WTC11 (cell line): ENCODE data around the gene SAPCD2. TPM values are rescaled to one million over a fixed set of nuclear protein-coding genes. Genes with fewer than 3 reads are reported as not detected.
"Not testable (repeated sequence)": the region's sequence is repeated elsewhere in the genome, so short reads cannot be mapped to it uniquely, and the experiment has no call there.

Experiments
- ATAC-seq: fragments of 200-7000 bp; cut with Tn5 transposase; 2 replicates; pipeline ENCODE4 v1.10.0; 2021; ENCODE audit warnings: mild to moderate bottlenecking, moderate library complexity
- CTCF ChIA-PET: fragments of 300-600 bp; sonication (Branson Sonifier 250); formaldehyde crosslinking; loops from one replicate; lab custom pipeline; 2021; ENCODE audit warnings: antibody characterized with exemption; lab: Charles Lee
- POLR2A ChIA-PET: fragments of 350-600 bp; sonication (Branson Sonifier 250); formaldehyde crosslinking; loops from one replicate; lab custom pipeline; 2021; ENCODE audit warnings: antibody characterized with exemption; lab: Charles Lee
- DNase-seq: peaks from one replicate; pipeline ENCODE4 v3.0.0; 2021; ENCODE audit warnings: low spot score
- H3K27ac Mint-ChIP-seq: 2 replicates; pipeline ENCODE4 v1.8.0; 2021; ENCODE audit warnings: mixed read lengths
- H3K27me3 Mint-ChIP-seq: 2 replicates; pipeline ENCODE4 v1.8.0; 2021; ENCODE audit warnings: low read depth, mild to moderate bottlenecking, moderate library complexity, mixed read lengths
- H3K36me3 Mint-ChIP-seq: 2 replicates; pipeline ENCODE4 v1.8.0; 2021; ENCODE audit warnings: mixed read lengths
- H3K4me1 Mint-ChIP-seq: 2 replicates; pipeline ENCODE4 v1.8.0; 2022; ENCODE audit warnings: mixed read lengths
- H3K4me3 Mint-ChIP-seq: 2 replicates; pipeline ENCODE4 v1.8.0; 2021; ENCODE audit warnings: mild to moderate bottlenecking, moderate library complexity, mixed read lengths
- H3K9me3 Mint-ChIP-seq: 2 replicates; pipeline ENCODE4 v1.8.0; 2021; ENCODE audit warnings: mixed read lengths
- ATF2 ChIP-seq: sonication (generic); formaldehyde crosslinking; IDR thresholded peaks from 2 replicates; pipeline ENCODE4 v1.8.1; 2022; ENCODE audit warnings: low read depth, missing genetic modification reagents, borderline replicate concordance
- ATF6 ChIP-seq: sonication (generic); formaldehyde crosslinking; IDR thresholded peaks from 2 replicates; pipeline ENCODE4 v1.8.1; 2023; ENCODE audit warnings: mild to moderate bottlenecking, missing genetic modification reagents
- E2F5 ChIP-seq: sonication (generic); formaldehyde crosslinking; IDR thresholded peaks from 2 replicates; pipeline ENCODE4 v1.8.1; 2022; ENCODE audit warnings: mild to moderate bottlenecking, moderate library complexity, missing genetic modification reagents
- ELF4 ChIP-seq: sonication (generic); formaldehyde crosslinking; IDR thresholded peaks from 2 replicates; pipeline ENCODE4 v1.8.1; 2022; ENCODE audit warnings: low read depth, mild to moderate bottlenecking, moderate library complexity, missing genetic modification reagents
- ESRRA ChIP-seq: sonication (generic); formaldehyde crosslinking; IDR thresholded peaks from 2 replicates; pipeline ENCODE4 v1.8.1; 2022; ENCODE audit warnings: mild to moderate bottlenecking, missing genetic modification reagents, borderline replicate concordance
- GRHL2 ChIP-seq: fragments of 250-450 bp; sonication (Bioruptor Pico); IDR thresholded peaks from 2 replicates; pipeline ENCODE4 v1.8.0; 2022; ENCODE audit warnings: mild to moderate bottlenecking, moderate library complexity; ENCODE audit not compliant: insufficient replicate concordance, severe bottlenecking
- NFYB ChIP-seq: sonication (generic); formaldehyde crosslinking; conservative IDR thresholded peaks from 2 replicates; pipeline ENCODE4 v1.8.0; 2022; ENCODE audit warnings: low read depth, missing genetic modification reagents
- PRDM15 ChIP-seq: sonication (generic); formaldehyde crosslinking; IDR thresholded peaks from 2 replicates; pipeline ENCODE4 v1.8.0; 2022; ENCODE audit warnings: missing genetic modification reagents
- PREB ChIP-seq: sonication (generic); formaldehyde crosslinking; IDR thresholded peaks from 2 replicates; pipeline ENCODE4 v1.8.1; 2022; ENCODE audit warnings: mild to moderate bottlenecking, missing genetic modification reagents, moderate library complexity, borderline replicate concordance
- SOX15 ChIP-seq: fragments of 250-450 bp; sonication (Bioruptor Pico); IDR thresholded peaks from 2 replicates; pipeline ENCODE4 v1.9.0; 2021; ENCODE audit warnings: mild to moderate bottlenecking
- TEAD1 ChIP-seq: sonication (generic); formaldehyde crosslinking; IDR thresholded peaks from 2 replicates; pipeline ENCODE4 v1.8.0; 2022; ENCODE audit warnings: mild to moderate bottlenecking, missing genetic modification reagents
- ZBTB21 ChIP-seq: sonication (generic); formaldehyde crosslinking; IDR thresholded peaks from 2 replicates; pipeline ENCODE4 v1.8.1; 2023; ENCODE audit warnings: mild to moderate bottlenecking, missing genetic modification reagents, borderline replicate concordance
- ZNF138 ChIP-seq: sonication (generic); formaldehyde crosslinking; conservative IDR thresholded peaks from 2 replicates; pipeline ENCODE4 v1.8.1; 2022; ENCODE audit warnings: mild to moderate bottlenecking, moderate library complexity, missing genetic modification reagents
- ZNF396 ChIP-seq: fragments of 250-450 bp; sonication (Bioruptor Pico); IDR thresholded peaks from 2 replicates; pipeline ENCODE4 v1.8.0; 2021; ENCODE audit warnings: mild to moderate bottlenecking, moderate library complexity, borderline replicate concordance
- ZNF512 ChIP-seq: sonication (generic); formaldehyde crosslinking; IDR thresholded peaks from 2 replicates; pipeline ENCODE4 v1.8.1; 2022; ENCODE audit warnings: missing genetic modification reagents, borderline replicate concordance
- total RNA-seq: library from RNA; stranded (reverse); gene quantifications from 3 replicates; pipeline ENCODE4 v1.2.3, GENCODE V29; 2021

Gene SAPCD2
- total RNA-seq, 1 experiment from 2014 or later: 67.0 TPM

- TF ChIP-seq GRHL2 (CRISPR knock-in tag) (no peak), TEAD1 (CRISPR knock-in tag) (no peak), ATF2 (CRISPR knock-in tag) (no peak), E2F5 (CRISPR knock-in tag) (0 out of 2 replicates have a peak, but pooled peaks have one; percentile 24), NFYB (CRISPR knock-in tag) (0 out of 2 replicates have a peak, but pooled peaks have one; percentile 24), ESRRA (CRISPR knock-in tag) (no peak), ZNF512 (CRISPR knock-in tag) (no peak)
These were observed at the start of gene SAPCD2 (continued) for GRCh38 chr9:137070201-137070905.

- CTCF ChIA-PET: interaction anchor here (0.6 to 2.2 kb wide), 10 partner anchors 12 to 168 kb away, joined by 3 to 12 read pairs (median 4); partner anchors contain the start of gene RNF224
These were observed 47.8 kb upstream of the SAPCD2 start for GRCh38 chr9:137118092-137118603.

GRCh38 chr9:137117269-137117731 lies 46.9 kb upstream of the SAPCD2 start:
- peaks cover 8% of the 10 kb centered on the region for H3K9me3 Mint-ChIP-seq
- ATAC-seq: no peak
- ChIA-PET CTCF (interaction anchor here (1.1 to 2.2 kb wide), 4 partner anchors 12 to 119 kb away, joined by 3 to 12 read pairs (median 4); no protein-coding TSS in a partner anchor), POLR2A (no interaction called here)
- TF ChIP-seq PREB (CRISPR knock-in tag) (no peak), ZNF396 (CRISPR knock-in tag) (no peak), ESRRA (CRISPR knock-in tag) (0 out of 2 replicates have a peak, but pooled peaks have one; percentile 20), SOX15 (CRISPR knock-in tag) (no peak), NFYB (CRISPR knock-in tag) (no peak), ZNF138 (CRISPR knock-in tag) (no peak)
- TF ChIP-seq, all 79 proteins: peak for 1
- Mint-ChIP-seq H3K27ac (no peak overlapping the region), H3K36me3 (no peaks in the 10 kb centered on the region), H3K4me1 (no peaks in the 10 kb centered on the region), H3K4me3 (no peak overlapping the region), H3K27me3 (peaks cover 29% of the 10 kb centered on the region)
- no peak for DNase-seq

More at GRCh38 chr9:137118092-137118603, 47.8 kb upstream of the SAPCD2 start:
- H3K4me3 Mint-ChIP-seq, ATAC-seq, H3K36me3 Mint-ChIP-seq, H3K4me1 Mint-ChIP-seq, H3K9me3 Mint-ChIP-seq, DNase-seq, H3K27ac Mint-ChIP-seq: not testable (repeated sequence)
- POLR2A ChIA-PET: interaction anchor here (0.7 kb wide), 2 partner anchors 108 to 165 kb away, joined by 3 read pairs; no protein-coding TSS in a partner anchor
- peaks cover 25% of the 10 kb centered on the region for H3K27me3 Mint-ChIP-seq

- Mint-ChIP-seq H3K9me3 (peaks cover 8% of the 10 kb centered on the region), H3K27me3 (peaks cover 29% of the 10 kb centered on the region), H3K36me3 (no peaks in the 10 kb centered on the region), H3K4me3 (no peak overlapping the region), H3K27ac (no peak overlapping the region), H3K4me1 (no peaks in the 10 kb centered on the region)
- ATAC-seq (no peak), DNase-seq (no peak)
- POLR2A ChIA-PET: interaction anchor here (0.6 kb wide), 1 partner anchor 46 kb away, joined by 5 read pairs; the partner anchor contains the start of gene SAPCD2
- CTCF ChIA-PET: interaction anchor here (1.1 to 2.2 kb wide), 3 partner anchors 49 to 120 kb away, joined by 3 to 12 read pairs (median 3); no protein-coding TSS in a partner anchor
- TF ChIP-seq ATF6 (no peak), PRDM15 (CRISPR knock-in tag) (no peak), GRHL2 (CRISPR knock-in tag) (no peak), ELF4 (CRISPR knock-in tag) (no peak), ZBTB21 (CRISPR knock-in tag) (no peak)
These were observed 46.4 kb upstream of the SAPCD2 start for GRCh38 chr9:137116728-137117127.
